Liver (tissue), 3 donors: ENCODE results near the gene KSR2.

Experiments
- CTCF ChIP-seq: fragments of 150-350 bp; IDR thresholded peaks from 2 replicates; pipeline ENCODE4 v1.5.1; 2017; ENCODE audit warnings: improper control_type of control experiment, low read depth, low read length; ENCODE audit not compliant: missing input control
- GABPA ChIP-seq, 2 donors: IDR thresholded peaks in 1 of 2; conservative IDR thresholded peaks in 1 of 2; 2 replicates each; pipeline ENCODE4 v1.6.1; 2016; ENCODE audit warnings: antibody characterized with exemption in 2 of 2, mild to moderate bottlenecking in 1 of 2, moderate library complexity in 1 of 2
- JUND ChIP-seq, 2 donors: IDR thresholded peaks; 2 replicates each; pipeline ENCODE4 v1.6.1; 2016; ENCODE audit warnings: antibody characterized with exemption in 2 of 2
- RXRA ChIP-seq, 2 donors: IDR thresholded peaks; 2 replicates each; pipeline ENCODE4 v1.6.1; 2017 to 2018; ENCODE audit warnings: antibody characterized with exemption in 2 of 2, mild to moderate bottlenecking in 1 of 2
- YY1 ChIP-seq: IDR thresholded peaks from 2 replicates; pipeline ENCODE4 v1.6.1; 2016; ENCODE audit warnings: antibody characterized with exemption, mild to moderate bottlenecking
- donor health status: healthy.
- donor health status: healthy.

- TF ChIP-seq RXRA (IDR thresholded peaks at IDR 0.05) (no peak), YY1 (no peak), GABPA (IDR thresholded peaks at IDR 0.05 in 1 of 2, conservative IDR thresholded peaks at IDR 0.05 in 1 of 2) (no peak), CTCF (no peak), JUND (IDR thresholded peaks at IDR 0.05) (no peak)
Measured at GRCh38 chr12:117967043-117967442, 1.7 kb downstream of the KSR2 start.
